DMS153 treated with DMSO at 0.1 percent for 48 hours (cell line): Measurements from ENCODE around the gene CEP120.
"Not testable (repeated sequence)": the region's sequence is repeated elsewhere in the genome, so short reads cannot be mapped to it uniquely, and the experiment has no call there.

ENCODE experiments used
- DNase-seq: peaks from one replicate; lab custom pipeline; 2025; ENCODE audit not compliant: unreplicated experiment; lab: John Stamatoyannopoulos, UW

The CEP120 gene

GRCh38 chr5:123439709-123440108, 16.5 kb upstream of the CEP120 start:
- DNase-seq = no peak

GRCh38 chr5:123438902-123439301, 15.7 kb upstream of the CEP120 start:
- no peak for DNase-seq

DNA sequence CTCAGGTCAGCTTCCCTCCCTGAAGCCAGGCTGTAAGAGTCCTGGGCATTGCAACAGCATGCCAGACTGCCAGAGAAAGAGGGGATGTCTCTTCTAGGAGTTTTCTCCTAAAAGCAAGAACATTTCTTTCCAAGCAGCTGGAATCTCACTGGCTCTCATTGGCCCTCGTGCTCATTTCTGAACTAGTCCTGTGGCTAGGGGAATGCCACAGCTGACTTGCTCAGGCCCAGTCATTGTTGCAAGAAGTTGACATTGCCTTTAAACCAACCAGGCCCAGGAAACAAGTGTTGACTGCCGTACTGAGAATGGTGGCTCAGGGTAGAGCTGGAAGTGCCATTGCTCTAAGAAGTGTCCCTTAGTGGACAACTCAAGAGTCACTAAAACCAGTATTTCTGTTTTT, 15.0 kb upstream of the CEP120 start:
- DNase-seq = no peak

GRCh38 chr5:123436201-123436600, 13.0 kb upstream of the CEP120 start:
- DNase-seq = no peak

- no peak for DNase-seq
These were observed 11.6 kb upstream of the CEP120 start for GRCh38 chr5:123434796-123435195.

DNA sequence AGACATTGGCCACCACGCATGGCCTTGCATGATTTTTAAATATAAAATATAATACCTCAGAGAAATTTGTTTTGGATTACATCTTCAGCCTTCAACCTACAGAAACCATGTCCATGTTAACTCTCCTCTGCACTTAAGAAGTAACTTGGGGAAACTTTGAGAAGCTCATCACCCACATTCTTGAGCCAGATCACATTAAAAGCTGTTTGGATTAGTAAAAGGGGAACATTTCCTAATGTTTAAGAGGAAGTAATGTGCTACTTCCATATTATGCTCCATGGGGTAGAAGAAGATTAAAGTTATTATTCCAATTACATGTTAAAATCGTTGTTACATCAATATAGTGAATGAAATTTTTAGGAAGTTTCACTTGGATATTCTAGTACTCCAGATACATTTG, 10.4 kb upstream of the CEP120 start:
- no peak for DNase-seq

DNA sequence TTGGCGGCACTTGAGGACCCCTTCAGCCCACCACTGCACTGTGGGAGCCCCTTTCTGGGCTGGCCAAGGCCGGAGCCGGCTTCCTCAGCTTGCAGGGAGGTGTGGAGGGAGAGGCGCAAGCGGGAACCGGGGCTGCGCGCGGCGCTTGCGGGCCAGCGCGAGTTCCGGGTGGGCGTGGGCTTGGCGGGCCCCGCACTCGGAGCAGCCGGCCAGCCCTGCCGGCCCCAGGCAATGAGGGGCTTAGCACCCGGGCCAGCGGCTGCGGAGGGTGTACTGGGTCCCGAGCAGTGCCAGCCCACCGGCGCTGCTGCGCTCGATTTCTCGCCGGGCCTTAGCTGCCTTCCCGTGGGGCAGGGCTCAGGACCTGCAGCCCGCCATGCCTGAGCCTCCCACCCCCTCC, 7.2 kb upstream of the CEP120 start:
- not testable (repeated sequence) for DNase-seq

DNA sequence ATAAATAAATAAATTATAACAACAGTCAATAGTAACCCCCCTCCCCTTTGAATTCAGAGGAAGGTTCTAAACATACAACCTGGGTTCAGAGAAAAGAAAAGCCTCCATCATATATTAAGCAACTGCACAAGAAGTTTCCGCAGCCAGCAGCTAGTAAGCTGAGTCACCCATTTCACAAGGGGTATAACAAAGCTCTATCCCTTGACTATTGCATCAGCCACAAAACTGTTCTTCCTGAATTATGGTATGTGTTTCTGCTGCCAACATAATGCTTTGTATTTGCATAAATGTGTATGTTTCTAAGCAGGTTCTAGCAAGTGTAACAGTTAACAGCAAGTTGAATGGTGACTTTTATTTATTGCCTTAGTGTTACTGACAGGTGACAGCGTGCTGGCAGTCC, 6.8 kb upstream of the CEP120 start:
- DNase-seq = no peak

DNA sequence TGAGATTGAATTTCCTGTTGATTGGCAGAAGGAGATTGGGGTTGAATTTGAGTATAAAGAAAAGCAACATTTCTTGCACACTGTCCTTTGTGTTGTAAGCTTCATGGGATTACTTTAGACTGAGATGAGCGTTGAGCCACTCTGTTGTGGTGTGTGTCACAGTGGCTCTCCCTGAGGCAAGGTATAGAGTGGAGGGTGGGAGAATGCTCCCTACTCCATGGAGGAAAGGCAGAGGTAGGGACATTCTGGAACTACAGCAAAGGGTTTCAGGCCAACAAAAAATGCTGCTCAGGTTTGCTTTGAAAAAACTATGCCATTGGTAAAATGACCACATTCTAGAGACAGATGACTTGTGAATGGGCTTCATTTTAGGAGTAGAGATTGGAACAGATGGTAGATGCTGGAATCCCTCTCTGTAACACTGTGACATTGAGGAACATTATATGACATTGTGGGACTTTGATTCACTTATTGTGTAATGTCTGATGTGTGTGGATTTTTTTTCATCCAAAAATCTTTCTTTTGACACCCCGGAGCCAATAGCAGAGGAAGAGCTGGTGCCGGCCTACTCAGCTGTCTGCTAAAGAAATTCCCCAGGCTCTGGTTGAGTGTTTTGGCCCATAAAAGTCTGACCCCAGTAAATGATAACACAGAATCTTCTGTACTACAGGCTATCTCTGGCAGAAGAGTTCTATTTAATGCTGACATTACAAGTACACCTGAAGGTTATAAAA, 6.2 kb upstream of the CEP120 start:
- DNase-seq = no peak

GRCh38 chr5:123428521-123429220, 5.5 kb upstream of the CEP120 start:
- DNase-seq = no peak

- no peak for DNase-seq
These were observed 4.1 kb upstream of the CEP120 start for GRCh38 chr5:123427281-123427680.

DNA sequence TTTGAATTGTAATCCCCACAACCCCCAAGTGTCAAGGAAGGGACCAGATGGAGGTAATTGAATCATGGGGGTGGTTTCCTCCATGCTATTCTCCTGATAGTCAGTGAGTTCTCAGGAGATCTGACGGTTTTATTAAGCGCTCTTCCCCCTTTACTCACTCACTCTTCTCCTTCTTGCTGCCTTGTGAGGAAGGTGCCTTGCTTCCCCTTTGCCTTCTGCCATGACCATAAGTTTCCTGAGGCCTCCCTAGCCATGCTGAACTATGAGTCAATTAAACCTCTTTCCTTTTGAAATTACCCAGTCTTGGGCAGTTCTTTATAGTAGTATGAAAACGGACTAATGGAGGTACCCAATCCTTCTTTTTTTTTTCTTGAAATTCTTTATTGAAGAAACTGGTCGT, 2.2 kb upstream of the CEP120 start:
- no peak for DNase-seq

- DNase-seq = no peak
These were observed 548 bp downstream of the CEP120 start for GRCh38 chr5:123422433-123423277.

- DNase-seq = no peak
These were observed 1.4 kb downstream of the CEP120 start for GRCh38 chr5:123421773-123422172.

GRCh38 chr5:123414974-123415373, 8.2 kb downstream of the CEP120 start:
- DNase-seq = no peak

DNA sequence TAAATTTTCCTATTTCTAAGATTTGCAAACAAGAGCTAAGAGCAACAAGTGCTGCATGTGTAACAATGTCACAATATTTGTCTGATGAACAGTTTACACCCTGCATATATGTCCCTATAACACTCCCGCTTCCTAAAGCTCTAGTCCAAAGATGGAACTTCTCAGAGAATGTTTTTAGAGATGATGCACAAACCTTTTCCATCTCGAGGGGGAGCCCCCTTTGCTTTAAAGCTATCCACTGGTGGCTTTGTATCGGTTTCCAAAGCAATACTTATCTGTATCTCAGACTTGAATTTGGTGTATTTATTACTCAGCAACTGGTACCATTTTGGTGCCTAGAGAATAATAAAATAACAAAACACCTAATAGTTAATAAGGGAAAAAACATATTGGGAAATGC, 11.0 kb downstream of the CEP120 start:
- DNase-seq = no peak

GRCh38 chr5:123401999-123402398, 21.2 kb downstream of the CEP120 start:
- not testable (repeated sequence) for DNase-seq

DNA sequence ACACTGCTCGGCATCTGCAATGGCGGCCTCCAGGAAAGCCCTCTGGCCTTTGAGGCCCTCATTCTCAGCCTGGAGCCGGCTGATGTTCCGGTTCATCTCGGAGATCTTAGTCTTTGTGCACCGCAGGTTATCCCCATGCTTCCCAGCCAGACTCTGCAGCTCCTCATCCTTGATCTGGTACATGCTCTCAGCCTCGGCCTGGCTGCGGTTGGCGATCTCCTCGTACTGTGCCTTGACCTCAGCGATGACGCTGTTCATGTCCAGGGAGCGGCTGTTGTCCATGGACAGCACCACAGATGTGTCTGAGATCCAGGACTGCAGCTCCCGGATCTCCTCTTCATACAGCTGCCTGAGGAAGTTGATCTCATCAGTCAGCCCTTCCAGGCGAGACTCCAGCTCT, 21.9 kb downstream of the CEP120 start:
- no peak for DNase-seq

DNA sequence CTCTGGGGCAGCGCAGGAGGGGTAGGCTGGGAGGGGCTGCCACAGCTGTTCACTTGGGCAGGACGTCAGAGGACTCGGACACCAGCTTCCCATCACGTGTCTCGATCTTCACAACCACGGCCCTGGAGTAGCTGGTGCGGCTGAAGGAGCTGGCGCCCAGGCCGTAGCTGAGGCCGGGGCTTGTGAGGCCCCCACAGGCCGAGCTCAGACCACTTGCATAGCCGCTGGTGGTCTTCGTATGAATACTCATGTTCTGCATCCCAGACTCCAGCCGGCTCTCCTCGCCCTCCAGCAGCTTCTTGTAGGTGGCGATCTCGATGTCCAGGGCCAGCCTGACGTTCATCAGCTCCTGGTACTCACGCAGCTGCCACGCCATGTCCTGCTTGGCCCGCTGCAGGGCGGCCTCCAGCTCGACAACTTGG, 22.3 kb downstream of the CEP120 start:
- not testable (repeated sequence) for DNase-seq

DNA sequence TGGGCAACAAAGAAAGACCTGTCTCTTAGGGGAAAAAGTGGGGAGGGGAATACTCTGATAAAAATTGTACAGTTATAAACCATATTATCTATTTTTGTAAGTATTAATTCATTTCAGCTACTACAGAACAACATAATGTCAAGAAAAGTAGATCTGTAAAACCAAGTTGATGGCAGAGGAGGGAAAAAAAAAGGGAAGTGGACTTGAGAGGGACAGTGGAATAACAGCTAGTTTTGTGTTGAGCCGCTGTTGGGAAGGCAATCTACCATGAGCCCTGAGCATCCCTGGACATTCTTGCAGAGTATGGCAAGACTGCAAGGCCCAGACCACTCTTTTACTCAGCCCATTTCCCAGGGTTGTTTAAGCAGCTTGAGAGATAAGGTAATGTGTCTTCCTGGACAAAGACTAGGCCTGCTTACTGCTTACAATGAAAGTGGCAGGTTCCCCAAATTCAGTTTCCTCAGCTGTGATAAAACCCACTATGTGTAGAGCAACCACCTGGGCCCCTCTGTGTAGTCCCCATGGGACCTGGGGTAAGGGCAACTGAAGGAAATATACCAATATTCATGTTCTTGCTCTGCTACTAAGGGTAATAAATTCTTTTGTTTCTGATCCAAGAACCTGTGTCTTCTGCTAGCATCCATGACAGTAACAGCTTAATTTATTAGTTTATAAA, 25.0 kb downstream of the CEP120 start:
- no peak for DNase-seq

DNA sequence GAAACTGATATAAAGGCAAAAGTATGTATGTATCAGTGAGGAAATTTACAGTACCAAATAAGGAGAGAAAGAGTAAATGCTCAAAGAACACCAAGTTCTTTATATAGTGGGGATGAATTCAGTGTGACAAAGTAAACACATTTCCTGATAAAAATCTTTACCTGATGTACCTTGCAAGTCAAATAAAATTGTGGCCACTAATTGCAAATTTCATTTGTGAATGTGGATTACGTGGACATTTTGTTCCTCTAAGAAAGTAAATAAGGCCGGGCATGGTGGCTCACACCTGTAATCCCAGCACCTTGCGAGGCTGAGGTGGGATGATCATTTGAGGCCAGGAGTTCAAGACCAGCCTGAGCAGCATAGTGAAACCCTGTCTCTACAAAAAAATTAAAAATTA, 25.7 kb downstream of the CEP120 start:
- DNase-seq = no peak
